ENCODE data around the gene ZNF583. TPM values are rescaled to one million over a fixed set of nuclear protein-coding genes. Genes with fewer than 3 reads are reported as not detected.
A peak's percentile ranks its signal among the peaks of the same experiment; 100 is the strongest.

The ZNF583 gene
- total RNA-seq: 1 to 10 TPM; 3.1 to 3.2 TPM

DNA sequence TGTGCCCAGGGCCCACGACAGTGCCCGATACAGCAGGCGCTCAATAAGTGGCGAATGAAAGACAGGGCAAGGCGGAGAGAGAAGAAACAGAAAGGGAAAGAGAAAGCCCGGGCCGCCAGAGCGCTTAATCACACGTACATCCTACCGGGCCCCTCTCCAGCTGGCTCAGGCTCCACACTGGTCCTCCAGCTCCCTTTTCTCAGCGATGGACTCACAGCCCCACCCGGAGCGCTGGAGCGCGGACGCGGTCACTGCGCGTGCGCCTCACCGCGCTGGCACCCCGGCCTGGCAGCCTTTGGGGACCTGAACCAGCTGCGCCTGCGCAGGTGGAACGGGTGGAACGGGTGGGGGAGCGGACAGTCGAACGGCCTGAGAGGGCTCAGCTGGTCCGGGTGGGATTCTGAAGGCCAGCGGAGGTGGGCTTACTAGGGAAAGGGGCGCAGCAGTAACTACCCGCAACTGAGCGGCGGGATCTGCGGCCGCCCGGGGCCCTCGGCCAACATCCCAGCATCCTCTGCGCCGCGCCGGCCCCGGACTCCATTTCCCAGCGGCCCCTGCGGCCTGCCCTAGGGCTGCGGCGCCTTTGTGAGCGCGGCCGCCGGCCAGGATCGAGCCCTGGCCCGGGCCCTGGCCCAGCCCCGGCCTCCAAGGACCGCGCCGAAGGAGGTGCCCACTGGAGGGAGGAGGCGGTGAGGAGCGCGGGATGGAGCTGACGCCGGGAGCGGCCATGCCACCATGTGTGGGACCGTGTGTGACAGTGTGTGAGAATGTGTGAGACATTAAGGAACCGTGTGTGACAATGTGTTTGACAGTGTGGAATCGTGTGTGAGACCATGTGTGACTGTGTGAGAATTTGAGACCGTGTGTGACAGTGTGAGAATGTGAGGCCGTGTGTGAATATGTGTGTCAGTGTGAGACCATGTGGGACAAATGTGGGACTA lies at the start of gene ZNF583:
Gene ZNF583, plus strand, starts transcription at position 569 of the 941 bp plus-strand sequence. CDS start 2,783 bp downstream, outside the sequence.
- peaks cover 16 to 25% of the 10 kb centered on the region in 2 donors for H3K4me1 Mint-ChIP-seq (ENCODE audit: low read depth in 2 of 2)
- peaks cover 76% of the 10 kb centered on the region for H3K36me3 Mint-ChIP-seq
- peak within 1 kb of the TSS; percentile 87 for H3K4me3 Mint-ChIP-seq
- H3K27me3 Mint-ChIP-seq: no peaks in the 10 kb centered on the region
- H3K27ac Mint-ChIP-seq: peak within 1 kb of the TSS; percentile 92 to 93
- ATAC-seq (peak; percentile 93 to 96), DNase-seq (ENCODE audit: low spot score) (peak; percentile 94)
- peaks cover 38% of the 10 kb centered on the region for H3K9me3 Mint-ChIP-seq

- H3K36me3 Mint-ChIP-seq: peaks cover 22% of the 10 kb centered on the region
- H3K4me1 Mint-ChIP-seq (ENCODE audit: low read depth in 2 of 2): no peaks in the 10 kb centered on the region
- peaks cover 8 to 10% of the 10 kb centered on the region in 2 donors for H3K27me3 Mint-ChIP-seq
- ATAC-seq (no peak), DNase-seq (ENCODE audit: low spot score) (no peak)
- H3K27ac Mint-ChIP-seq: no peak overlapping the region
- H3K4me3 Mint-ChIP-seq: no peak overlapping the region
- H3K9me3 Mint-ChIP-seq: peaks cover 16% of the 10 kb centered on the region
Observed at GRCh38 chr19:56355517-56355916, 48.6 kb upstream of the ZNF583 start.

- peaks cover 19% of the 10 kb centered on the region for H3K9me3 Mint-ChIP-seq
Observed at GRCh38 chr19:56356944-56357343, 47.2 kb upstream of the ZNF583 start.

GRCh38 chr19:56360841-56361240 lies 43.3 kb upstream of the ZNF583 start:
- H3K4me3 Mint-ChIP-seq: no peak overlapping the region
- H3K9me3 Mint-ChIP-seq: peaks cover 29% of the 10 kb centered on the region
- H3K36me3 Mint-ChIP-seq: peaks cover 43% of the 10 kb centered on the region
- H3K27ac Mint-ChIP-seq: no peak overlapping the region
- no peak for DNase-seq (ENCODE audit: low spot score)
- peaks cover 0 to 10% of the 10 kb centered on the region in 2 donors for H3K27me3 Mint-ChIP-seq
- H3K4me1 Mint-ChIP-seq (ENCODE audit: low read depth in 2 of 2): no peaks in the 10 kb centered on the region
- ATAC-seq: no peak

More at GRCh38 chr19:56356944-56357343, 47.2 kb upstream of the ZNF583 start:
- H3K27me3 Mint-ChIP-seq: peaks cover 8 to 10% of the 10 kb centered on the region in 2 donors
- H3K36me3 Mint-ChIP-seq: peaks cover 31% of the 10 kb centered on the region
- ATAC-seq (no peak), DNase-seq (ENCODE audit: low spot score) (no peak)
- no peaks in the 10 kb centered on the region for H3K4me1 Mint-ChIP-seq (ENCODE audit: low read depth in 2 of 2)
- no peak overlapping the region for H3K4me3 Mint-ChIP-seq
- no peak overlapping the region for H3K27ac Mint-ChIP-seq

DNA sequence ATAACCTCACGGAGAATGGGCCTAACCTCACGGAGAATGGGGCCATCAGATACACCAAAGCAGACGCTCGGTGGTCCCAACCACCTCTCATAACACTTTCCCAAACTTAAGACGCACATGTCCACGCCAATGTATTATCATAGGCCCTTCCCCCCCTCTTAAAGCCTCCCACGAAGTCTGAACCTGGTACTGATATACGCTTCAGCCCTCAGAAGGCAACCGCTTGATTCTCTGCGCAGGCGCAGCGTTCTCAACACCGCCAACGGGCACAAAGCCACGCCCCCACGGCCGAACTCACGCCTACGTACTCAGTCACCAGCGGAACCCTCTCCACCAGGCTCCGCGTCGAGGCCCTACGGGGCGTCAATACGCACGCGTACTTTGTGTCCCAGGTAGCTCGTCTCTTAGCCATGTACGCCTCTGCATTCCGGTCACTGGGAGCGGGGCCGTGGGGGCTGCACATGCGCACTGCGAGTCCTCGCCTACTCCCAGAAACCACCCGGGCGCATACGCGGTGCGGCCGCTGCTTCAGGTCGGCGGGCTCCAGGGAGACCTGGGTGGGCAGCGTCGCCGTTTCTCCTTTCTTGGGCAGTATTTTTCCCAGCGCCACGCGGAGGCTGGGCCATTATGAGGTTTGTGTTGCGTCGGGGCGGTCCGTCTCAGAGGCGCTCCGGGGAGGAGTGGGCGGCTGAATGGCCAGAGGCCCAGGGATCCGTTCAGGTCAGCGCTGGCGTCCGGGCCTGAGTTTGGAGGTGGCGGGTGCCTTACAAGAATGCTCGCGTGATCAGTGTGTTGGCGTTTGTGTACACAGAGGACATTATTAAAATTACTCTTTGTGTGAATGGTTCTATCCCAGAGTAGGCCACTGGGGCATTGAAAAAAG lies 36.1 kb upstream of the ZNF583 start:
- Mint-ChIP-seq H3K4me3 (peak overlapping the region; percentile 92), H3K27me3 (no peaks in the 10 kb centered on the region), H3K27ac (peak overlapping the region; percentile 75 to 85), H3K9me3 (peaks cover 22% of the 10 kb centered on the region), H3K36me3 (peaks cover 39% of the 10 kb centered on the region), H3K4me1 (ENCODE audit: low read depth in 2 of 2) (peaks cover 18% of the 10 kb centered on the region in 2 donors)
- peak; percentile 95 for DNase-seq (ENCODE audit: low spot score)
- ATAC-seq: peak; percentile 99 to 100

DNA sequence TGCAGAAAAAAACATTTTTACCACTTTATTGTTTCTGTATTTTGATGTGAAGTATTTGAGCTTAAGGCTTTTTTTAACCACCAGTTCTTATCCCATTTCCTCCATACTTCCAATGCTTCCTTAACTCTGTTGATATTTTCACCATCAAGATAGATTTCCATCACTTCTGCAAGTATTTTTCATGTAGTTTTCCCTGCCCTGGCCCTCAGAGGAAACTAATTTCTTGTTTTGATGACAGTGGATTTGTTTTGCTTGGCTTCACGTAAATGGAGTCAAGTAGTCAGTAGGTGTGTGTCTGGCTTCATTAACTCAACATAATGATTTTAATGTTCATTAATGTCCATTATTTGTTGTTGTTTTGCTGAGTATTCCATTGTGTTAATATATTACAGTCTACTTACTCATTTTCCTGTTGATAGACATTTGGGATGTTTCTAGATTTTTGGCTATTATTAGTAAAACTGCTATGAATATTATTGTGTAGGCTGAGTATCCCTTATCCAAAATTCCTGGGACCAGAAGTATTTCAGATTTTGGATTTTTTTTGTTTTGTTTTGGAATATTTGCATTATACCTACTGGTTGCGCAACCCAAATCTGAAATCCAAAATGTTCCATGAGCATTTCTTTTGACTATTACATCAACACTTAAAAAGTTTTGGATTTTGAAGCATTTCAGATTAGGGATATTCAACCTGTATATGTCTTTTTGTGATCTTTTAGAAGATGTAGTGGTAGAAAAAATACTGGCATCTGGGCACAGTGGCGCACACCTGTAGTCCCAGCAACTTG lies 34.1 kb upstream of the ZNF583 start:
- peaks cover 18% of the 10 kb centered on the region in 2 donors for H3K4me1 Mint-ChIP-seq (ENCODE audit: low read depth in 2 of 2)
- ATAC-seq: no peak
- H3K27me3 Mint-ChIP-seq: no peaks in the 10 kb centered on the region
- no peak overlapping the region for H3K27ac Mint-ChIP-seq
- peak overlapping the region; percentile 64 for H3K4me3 Mint-ChIP-seq
- peaks cover 17% of the 10 kb centered on the region for H3K9me3 Mint-ChIP-seq
- no peak for DNase-seq (ENCODE audit: low spot score)
- H3K36me3 Mint-ChIP-seq: peaks cover 49% of the 10 kb centered on the region

DNA sequence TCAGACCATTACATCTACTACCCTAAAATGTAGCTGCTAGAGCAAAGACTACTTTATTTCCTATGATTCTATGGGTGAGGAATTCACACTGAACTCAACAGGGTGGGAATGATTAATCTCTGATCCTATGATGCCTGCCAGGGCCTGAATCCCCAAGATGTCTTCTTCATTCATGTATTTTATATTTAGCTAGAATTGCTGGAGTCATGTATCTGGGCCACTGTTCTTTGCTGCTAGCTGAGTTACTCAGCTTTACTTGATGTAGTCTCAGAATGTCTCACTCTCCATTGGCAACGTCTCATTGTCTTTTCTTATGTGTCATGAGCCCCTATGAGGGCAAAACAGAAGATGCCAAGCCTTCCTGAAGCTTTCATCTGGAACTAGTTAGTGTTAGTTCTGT lies 31.9 kb upstream of the ZNF583 start:
- Mint-ChIP-seq H3K27ac (no peak overlapping the region), H3K27me3 (no peaks in the 10 kb centered on the region), H3K9me3 (peaks cover 26% of the 10 kb centered on the region), H3K4me1 (ENCODE audit: low read depth in 2 of 2) (peaks cover 18% of the 10 kb centered on the region in 2 donors), H3K4me3 (no peak overlapping the region), H3K36me3 (peaks cover 71% of the 10 kb centered on the region)
- ATAC-seq (no peak), DNase-seq (ENCODE audit: low spot score) (no peak)

DNA sequence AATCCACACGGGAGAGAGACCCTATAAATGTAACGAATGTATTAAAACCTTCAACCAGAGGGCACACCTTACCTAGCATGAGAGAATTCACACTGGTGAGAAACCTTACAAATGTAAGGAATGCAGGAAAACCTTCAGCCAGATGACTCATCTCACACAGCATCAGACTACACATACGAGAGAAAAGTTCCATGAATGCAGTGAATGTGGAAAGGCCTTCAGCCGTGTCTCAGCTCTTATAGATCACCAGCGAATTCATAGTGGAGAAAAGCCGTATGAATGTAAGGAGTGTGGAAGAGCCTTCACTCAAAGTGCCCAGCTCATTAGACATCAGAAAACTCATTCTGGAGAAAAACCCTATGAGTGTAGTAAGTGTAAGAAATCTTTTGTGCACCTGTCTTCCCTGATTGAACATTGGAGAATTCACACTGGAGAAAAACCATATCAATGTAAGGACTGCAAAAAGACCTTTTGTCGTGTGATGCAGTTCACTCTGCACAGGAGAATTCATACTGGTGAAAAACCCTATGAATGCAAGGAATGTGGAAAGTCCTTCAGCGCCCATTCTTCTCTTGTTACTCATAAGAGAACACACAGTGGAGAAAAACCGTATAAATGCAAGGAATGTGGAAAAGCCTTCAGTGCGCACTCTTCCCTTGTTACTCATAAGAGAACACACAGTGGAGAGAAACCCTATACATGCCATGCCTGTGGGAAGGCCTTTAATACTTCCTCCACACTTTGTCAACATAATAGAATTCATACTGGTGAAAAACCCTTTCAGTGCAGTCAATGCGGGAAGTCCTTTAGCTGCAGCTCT lies 26.8 kb upstream of the ZNF583 start:
- no peak overlapping the region for H3K27ac Mint-ChIP-seq
- DNase-seq (ENCODE audit: low spot score): no peak
- no peaks in the 10 kb centered on the region for H3K27me3 Mint-ChIP-seq
- peaks cover 71% of the 10 kb centered on the region for H3K36me3 Mint-ChIP-seq
- H3K9me3 Mint-ChIP-seq: peaks cover 30% of the 10 kb centered on the region
- no peak for ATAC-seq
- H3K4me3 Mint-ChIP-seq: no peak overlapping the region
- peaks cover 6 to 10% of the 10 kb centered on the region in 2 donors for H3K4me1 Mint-ChIP-seq (ENCODE audit: low read depth in 2 of 2)

DNA sequence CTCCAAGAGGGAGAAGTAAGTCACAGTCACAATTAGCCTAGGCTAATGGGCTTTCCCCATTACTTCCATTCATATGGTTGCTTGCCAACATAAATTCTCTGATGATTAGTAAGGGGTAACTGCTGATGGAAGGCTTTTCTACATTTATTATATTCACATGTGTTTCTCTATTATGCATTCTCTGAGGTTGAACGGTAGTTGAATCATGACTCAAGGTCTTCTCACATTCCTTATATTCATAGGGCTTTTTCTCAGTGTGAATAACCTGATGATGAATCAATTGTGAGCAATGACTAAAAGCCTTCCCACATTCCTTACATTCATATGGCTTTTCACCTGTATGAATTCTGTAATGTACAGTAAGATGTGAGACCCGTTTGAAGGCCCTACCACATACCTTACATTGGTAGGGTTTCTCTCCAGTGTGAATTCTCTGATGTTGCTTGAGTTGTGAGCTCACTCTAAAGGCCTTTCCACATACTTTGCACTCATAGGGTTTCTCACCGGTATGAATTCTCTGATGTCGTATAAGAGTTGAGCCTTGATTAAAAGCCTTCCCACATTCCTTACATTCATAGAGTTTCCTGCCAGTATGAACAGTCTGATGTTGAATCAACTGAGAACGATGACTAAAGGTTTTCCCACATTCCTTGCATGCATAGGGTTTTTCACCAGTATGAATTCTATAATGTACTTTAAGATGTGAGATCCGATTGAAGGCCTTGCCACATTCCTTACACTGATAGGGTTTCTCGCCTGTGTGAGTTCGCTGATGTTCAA lies 20.1 kb upstream of the ZNF583 start:
- no peak for DNase-seq (ENCODE audit: low spot score)
- peaks cover 60% of the 10 kb centered on the region for H3K36me3 Mint-ChIP-seq
- no peak for ATAC-seq
- peaks cover 6 to 10% of the 10 kb centered on the region in 2 donors for H3K4me1 Mint-ChIP-seq (ENCODE audit: low read depth in 2 of 2)
- no peak overlapping the region for H3K27ac Mint-ChIP-seq
- H3K4me3 Mint-ChIP-seq: no peak overlapping the region
- no peaks in the 10 kb centered on the region for H3K27me3 Mint-ChIP-seq
- H3K9me3 Mint-ChIP-seq: peaks cover 25% of the 10 kb centered on the region

GRCh38 chr19:56393119-56394012 lies 10.8 kb upstream of the ZNF583 start, which contains the start of gene ZNF582:
TSS of gene ZNF582 (minus strand) at chr19:56393534. CDS start at chr19:56391752, 1,782 bp downstream.
- Mint-ChIP-seq H3K9me3 (peaks cover 19% of the 10 kb centered on the region), H3K4me1 (ENCODE audit: low read depth in 2 of 2) (peaks cover 11 to 13% of the 10 kb centered on the region in 2 donors), H3K27ac (peak within 1 kb of the TSS; percentile 87 to 99), H3K4me3 (peak within 1 kb of the TSS; percentile 95), H3K27me3 (no peaks in the 10 kb centered on the region), H3K36me3 (peaks cover 46% of the 10 kb centered on the region)
- DNase-seq (ENCODE audit: low spot score) (peak; percentile 96), ATAC-seq (peak; percentile 98 to 99)

- ATAC-seq (no peak), DNase-seq (ENCODE audit: low spot score) (no peak)
- Mint-ChIP-seq H3K27me3 (no peaks in the 10 kb centered on the region), H3K4me1 (ENCODE audit: low read depth in 2 of 2) (peaks cover 5 to 10% of the 10 kb centered on the region in 2 donors), H3K4me3 (no peak overlapping the region), H3K27ac (no peak overlapping the region), H3K9me3 (peaks cover 22% of the 10 kb centered on the region), H3K36me3 (peaks cover 49% of the 10 kb centered on the region)
Observed at GRCh38 chr19:56398809-56399208, 5.3 kb upstream of the ZNF583 start.

Data from natural killer cell treated with Interleukin-12 subunit alpha and Interleukin-12 subunit beta and Interleukin-15 and Interleukin-18, amount 100 ng/mL, for 72 hours (primary cell).